C4-2B (cell line): Measurements from ENCODE around the gene ACSL3.

Source experiments
- ZFX ChIP-seq: fragments of 450-650 bp; IDR thresholded peaks from 2 replicates; pipeline ENCODE4 v1.6.1; 2017
- TF ChIP-seq, protein P1 (sequence below): fragments of 450-650 bp; conservative IDR thresholded peaks from 2 replicates; pipeline ENCODE4 v1.5.1; 2017; ENCODE audit warnings: mild to moderate bottlenecking

DNA sequence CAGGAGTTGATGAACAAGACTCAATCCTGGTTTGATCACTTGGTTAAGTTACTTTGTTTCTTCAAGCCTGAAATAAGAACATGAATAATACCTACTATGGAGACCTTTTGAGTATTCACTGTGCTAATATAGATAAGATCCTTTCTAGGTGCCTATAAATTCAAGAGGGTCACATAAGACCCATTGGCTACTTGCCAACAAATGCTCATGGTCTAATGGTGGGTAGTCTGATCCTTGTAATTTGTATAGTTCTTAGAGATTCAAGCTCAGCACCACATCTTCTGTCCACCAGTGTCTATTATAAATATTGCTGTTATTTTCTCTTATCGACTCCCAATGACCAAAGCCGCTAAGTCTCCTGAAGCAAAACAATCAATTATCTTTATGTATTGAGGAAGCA lies 27.4 kb upstream of the ACSL3 start:
- TF ChIP-seq, protein P1, sequence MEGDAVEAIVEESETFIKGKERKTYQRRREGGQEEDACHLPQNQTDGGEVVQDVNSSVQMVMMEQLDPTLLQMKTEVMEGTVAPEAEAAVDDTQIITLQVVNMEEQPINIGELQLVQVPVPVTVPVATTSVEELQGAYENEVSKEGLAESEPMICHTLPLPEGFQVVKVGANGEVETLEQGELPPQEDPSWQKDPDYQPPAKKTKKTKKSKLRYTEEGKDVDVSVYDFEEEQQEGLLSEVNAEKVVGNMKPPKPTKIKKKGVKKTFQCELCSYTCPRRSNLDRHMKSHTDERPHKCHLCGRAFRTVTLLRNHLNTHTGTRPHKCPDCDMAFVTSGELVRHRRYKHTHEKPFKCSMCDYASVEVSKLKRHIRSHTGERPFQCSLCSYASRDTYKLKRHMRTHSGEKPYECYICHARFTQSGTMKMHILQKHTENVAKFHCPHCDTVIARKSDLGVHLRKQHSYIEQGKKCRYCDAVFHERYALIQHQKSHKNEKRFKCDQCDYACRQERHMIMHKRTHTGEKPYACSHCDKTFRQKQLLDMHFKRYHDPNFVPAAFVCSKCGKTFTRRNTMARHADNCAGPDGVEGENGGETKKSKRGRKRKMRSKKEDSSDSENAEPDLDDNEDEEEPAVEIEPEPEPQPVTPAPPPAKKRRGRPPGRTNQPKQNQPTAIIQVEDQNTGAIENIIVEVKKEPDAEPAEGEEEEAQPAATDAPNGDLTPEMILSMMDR = no peak
- no peak for TF ChIP-seq ZFX
